NB4 (cell line): ENCODE measurements around the gene OBSCN.

ENCODE experiments used
- MYC ChIP-seq: IDR thresholded peaks from 2 replicates; pipeline ENCODE4 v1.6.1; 2011; ENCODE audit warnings: low read depth, low read length
- TF ChIP-seq, protein P1 (sequence below): IDR thresholded peaks from one replicate; pipeline ENCODE4 v1.5.1; 2012; ENCODE audit warnings: low read depth, low read length
- TF ChIP-seq, protein P2 (sequence below): IDR thresholded peaks from 2 replicates; pipeline ENCODE4 v1.6.1; 2011; ENCODE audit warnings: low read depth, low read length

DNA sequence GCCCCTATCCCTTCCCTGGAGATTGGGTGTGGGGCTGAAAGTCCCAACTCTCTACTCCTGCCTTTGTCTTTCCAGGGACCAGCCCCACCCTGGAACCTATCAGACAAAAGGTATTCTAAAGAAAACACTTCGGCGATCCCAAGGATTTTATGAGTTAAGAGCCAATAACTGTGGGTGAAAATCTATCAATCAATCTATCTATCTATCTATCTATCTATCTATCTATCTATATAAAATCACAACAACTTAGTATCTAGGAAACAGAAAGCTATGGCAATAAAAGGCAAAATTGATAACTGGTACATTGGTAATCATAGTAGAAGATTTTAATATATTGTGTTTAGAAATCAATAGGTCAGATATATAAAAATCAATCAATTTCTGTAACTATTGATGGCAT is 175.9 kb downstream of the OBSCN start:
- TF ChIP-seq, protein P1, sequence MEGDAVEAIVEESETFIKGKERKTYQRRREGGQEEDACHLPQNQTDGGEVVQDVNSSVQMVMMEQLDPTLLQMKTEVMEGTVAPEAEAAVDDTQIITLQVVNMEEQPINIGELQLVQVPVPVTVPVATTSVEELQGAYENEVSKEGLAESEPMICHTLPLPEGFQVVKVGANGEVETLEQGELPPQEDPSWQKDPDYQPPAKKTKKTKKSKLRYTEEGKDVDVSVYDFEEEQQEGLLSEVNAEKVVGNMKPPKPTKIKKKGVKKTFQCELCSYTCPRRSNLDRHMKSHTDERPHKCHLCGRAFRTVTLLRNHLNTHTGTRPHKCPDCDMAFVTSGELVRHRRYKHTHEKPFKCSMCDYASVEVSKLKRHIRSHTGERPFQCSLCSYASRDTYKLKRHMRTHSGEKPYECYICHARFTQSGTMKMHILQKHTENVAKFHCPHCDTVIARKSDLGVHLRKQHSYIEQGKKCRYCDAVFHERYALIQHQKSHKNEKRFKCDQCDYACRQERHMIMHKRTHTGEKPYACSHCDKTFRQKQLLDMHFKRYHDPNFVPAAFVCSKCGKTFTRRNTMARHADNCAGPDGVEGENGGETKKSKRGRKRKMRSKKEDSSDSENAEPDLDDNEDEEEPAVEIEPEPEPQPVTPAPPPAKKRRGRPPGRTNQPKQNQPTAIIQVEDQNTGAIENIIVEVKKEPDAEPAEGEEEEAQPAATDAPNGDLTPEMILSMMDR = no peak
- TF ChIP-seq, protein P2, sequence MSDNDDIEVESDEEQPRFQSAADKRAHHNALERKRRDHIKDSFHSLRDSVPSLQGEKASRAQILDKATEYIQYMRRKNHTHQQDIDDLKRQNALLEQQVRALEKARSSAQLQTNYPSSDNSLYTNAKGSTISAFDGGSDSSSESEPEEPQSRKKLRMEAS = no peak
- no peak for TF ChIP-seq MYC
